WTC11 (cell line): ENCODE data around the gene CORO7. TPM values are rescaled to one million over a fixed set of nuclear protein-coding genes. Genes with fewer than 3 reads are reported as not detected.

Experiments used
- ATAC-seq: fragments of 200-7000 bp; cut with Tn5 transposase; 2 replicates; pipeline ENCODE4 v1.10.0; 2021; ENCODE audit warnings: mild to moderate bottlenecking, moderate library complexity
- CTCF ChIA-PET: fragments of 300-600 bp; sonication (Branson Sonifier 250); formaldehyde crosslinking; loops from one replicate; lab custom pipeline; 2021; ENCODE audit warnings: antibody characterized with exemption; lab: Charles Lee
- POLR2A ChIA-PET: fragments of 350-600 bp; sonication (Branson Sonifier 250); formaldehyde crosslinking; loops from one replicate; lab custom pipeline; 2021; ENCODE audit warnings: antibody characterized with exemption; lab: Charles Lee
- DNase-seq: peaks from one replicate; pipeline ENCODE4 v3.0.0; 2021; ENCODE audit warnings: low spot score
- H3K27ac Mint-ChIP-seq: 2 replicates; pipeline ENCODE4 v1.8.0; 2021; ENCODE audit warnings: mixed read lengths
- H3K27me3 Mint-ChIP-seq: 2 replicates; pipeline ENCODE4 v1.8.0; 2021; ENCODE audit warnings: low read depth, mild to moderate bottlenecking, moderate library complexity, mixed read lengths
- H3K36me3 Mint-ChIP-seq: 2 replicates; pipeline ENCODE4 v1.8.0; 2021; ENCODE audit warnings: mixed read lengths
- H3K4me1 Mint-ChIP-seq: 2 replicates; pipeline ENCODE4 v1.8.0; 2022; ENCODE audit warnings: mixed read lengths
- H3K4me3 Mint-ChIP-seq: 2 replicates; pipeline ENCODE4 v1.8.0; 2021; ENCODE audit warnings: mild to moderate bottlenecking, moderate library complexity, mixed read lengths
- H3K9me3 Mint-ChIP-seq: 2 replicates; pipeline ENCODE4 v1.8.0; 2021; ENCODE audit warnings: mixed read lengths
- FOXP1 ChIP-seq: sonication (generic); formaldehyde crosslinking; IDR thresholded peaks from 2 replicates; pipeline ENCODE4 v1.8.0; 2022; ENCODE audit warnings: missing genetic modification reagents, mild to moderate bottlenecking, moderate library complexity, borderline replicate concordance
- GTF2I ChIP-seq: fragments of 250-450 bp; sonication (Bioruptor Pico); conservative IDR thresholded peaks from 2 replicates; pipeline ENCODE4 v1.4.0; 2021; ENCODE audit warnings: mild to moderate bottlenecking
- JUN ChIP-seq: sonication (generic); formaldehyde crosslinking; IDR thresholded peaks from 2 replicates; pipeline ENCODE4 v1.8.0; 2023; ENCODE audit warnings: mild to moderate bottlenecking, missing genetic modification reagents
- PRRX2 ChIP-seq: fragments of 250-450 bp; sonication (Bioruptor Pico); IDR thresholded peaks from 2 replicates; pipeline ENCODE4 v1.8.0; 2021; ENCODE audit warnings: mild to moderate bottlenecking
- SMAD4 ChIP-seq: sonication (generic); formaldehyde crosslinking; IDR thresholded peaks from 2 replicates; pipeline ENCODE4 v1.8.0; 2022; ENCODE audit warnings: mild to moderate bottlenecking, missing genetic modification reagents
- ZNF121 ChIP-seq: sonication (generic); formaldehyde crosslinking; IDR thresholded peaks from 2 replicates; pipeline ENCODE4 v1.8.0; 2023; ENCODE audit warnings: missing genetic modification reagents
- ZNF219 ChIP-seq: sonication (generic); formaldehyde crosslinking; IDR thresholded peaks from 2 replicates; pipeline ENCODE4 v1.8.0; 2023; ENCODE audit warnings: missing genetic modification reagents, mild to moderate bottlenecking, borderline replicate concordance
- ZNF416 ChIP-seq: fragments of 250-450 bp; sonication (Bioruptor Pico); IDR thresholded peaks from 2 replicates; pipeline ENCODE4 v1.9.0; 2021; ENCODE audit warnings: mild to moderate bottlenecking, inconsistent platforms
- total RNA-seq: library from RNA; stranded (reverse); gene quantifications from 3 replicates; pipeline ENCODE4 v1.2.3, GENCODE V29; 2021
- TF ChIP-seq, protein P1 (sequence below): fragments of 250-450 bp; sonication (Bioruptor Pico); conservative IDR thresholded peaks from 2 replicates; pipeline ENCODE4 v1.9.0; 2021; ENCODE audit warnings: mild to moderate bottlenecking
- TF ChIP-seq, protein P2 (sequence below): sonication (generic); formaldehyde crosslinking; IDR thresholded peaks from 2 replicates; pipeline ENCODE4 v1.8.0; 2023; ENCODE audit warnings: missing genetic modification reagents
- TF ChIP-seq, protein P3 (sequence below): sonication (generic); formaldehyde crosslinking; IDR thresholded peaks from 2 replicates; pipeline ENCODE4 v1.8.1; 2023; ENCODE audit warnings: mild to moderate bottlenecking, missing genetic modification reagents, moderate library complexity
- TF ChIP-seq, protein P4 (sequence below): sonication (generic); formaldehyde crosslinking; IDR thresholded peaks from 2 replicates; pipeline ENCODE4 v1.8.1; 2022; ENCODE audit warnings: low read depth, mild to moderate bottlenecking, moderate library complexity, missing genetic modification reagents, borderline replicate concordance
- TF ChIP-seq, protein P5 (sequence below): sonication (generic); formaldehyde crosslinking; IDR thresholded peaks from 2 replicates; pipeline ENCODE4 v1.8.1; 2023; ENCODE audit warnings: mild to moderate bottlenecking, missing genetic modification reagents
- TF ChIP-seq, protein P6 (sequence below): fragments of 250-450 bp; sonication (Bioruptor Pico); IDR thresholded peaks from 2 replicates; pipeline ENCODE4 v1.9.0; 2021; ENCODE audit warnings: mild to moderate bottlenecking, borderline replicate concordance
- TF ChIP-seq, protein P7 (sequence below): sonication (generic); formaldehyde crosslinking; IDR thresholded peaks from 2 replicates; pipeline ENCODE4 v1.8.1; 2023; ENCODE audit warnings: mild to moderate bottlenecking, moderate library complexity, missing genetic modification reagents
- TF ChIP-seq, protein P8 (sequence below): sonication (generic); formaldehyde crosslinking; IDR thresholded peaks from 2 replicates; pipeline ENCODE4 v1.8.1; 2022; ENCODE audit warnings: low read depth, missing genetic modification reagents, borderline replicate concordance

Gene CORO7
- total RNA-seq, 1 experiment from 2014 or later, result 45.5 TPM

DNA sequence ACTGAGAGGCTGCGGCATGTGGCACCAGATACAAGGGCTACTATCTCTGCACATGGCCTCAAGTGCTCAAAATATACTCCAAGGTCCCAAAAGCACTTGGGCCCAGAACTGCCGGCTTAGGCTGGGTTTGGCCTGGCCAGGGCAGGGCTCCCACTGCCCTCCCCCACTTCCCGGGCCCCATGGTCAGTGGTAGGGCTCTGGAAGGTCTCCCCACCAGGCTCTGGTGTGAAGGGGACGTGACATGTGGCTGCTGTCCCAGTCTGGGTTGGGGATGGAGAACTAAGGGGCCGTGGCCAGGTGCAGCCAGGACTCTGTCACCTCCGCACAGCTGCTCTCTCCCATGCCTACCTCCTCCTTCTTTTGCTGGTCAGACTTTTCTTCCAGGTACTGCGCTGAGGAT is 59.6 kb downstream of the CORO7 start (continued):
- TF ChIP-seq, protein P1, sequence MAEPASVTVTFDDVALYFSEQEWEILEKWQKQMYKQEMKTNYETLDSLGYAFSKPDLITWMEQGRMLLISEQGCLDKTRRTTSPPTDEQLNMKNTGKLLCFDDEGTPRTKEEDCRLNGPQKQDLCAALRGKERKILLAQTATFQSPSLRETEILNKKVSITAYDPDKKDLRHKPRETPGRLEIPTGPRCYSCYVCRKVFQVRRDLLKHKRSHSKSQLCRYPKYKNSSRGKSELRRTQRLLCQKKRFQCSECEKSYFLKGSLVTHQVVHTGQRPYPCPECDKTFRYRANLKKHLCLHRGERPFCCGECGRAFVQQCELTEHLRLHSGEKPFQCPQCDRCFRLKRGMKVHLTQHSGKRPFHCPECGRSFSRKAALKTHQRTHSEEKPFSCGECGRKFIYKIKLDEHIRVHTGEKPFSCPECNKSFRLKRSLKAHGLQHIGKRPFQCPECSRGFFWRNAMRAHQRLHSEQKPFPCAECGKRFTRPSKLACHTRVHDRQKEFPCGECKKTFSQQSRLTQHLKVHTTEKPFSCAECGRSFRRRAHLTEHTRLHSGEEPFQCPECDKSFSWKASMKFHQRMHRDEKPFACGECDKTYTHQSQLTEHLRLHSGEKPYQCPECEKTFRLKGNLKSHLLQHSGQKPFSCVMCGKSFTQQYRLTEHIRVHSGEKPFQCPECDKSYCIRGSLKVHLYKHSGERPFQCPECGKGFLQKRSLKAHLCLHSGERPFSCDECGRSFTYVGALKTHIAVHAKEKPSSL, result no peak
- no peak for TF ChIP-seq ZNF219
- TF ChIP-seq SMAD4, result no peak
- TF ChIP-seq, protein P2, sequence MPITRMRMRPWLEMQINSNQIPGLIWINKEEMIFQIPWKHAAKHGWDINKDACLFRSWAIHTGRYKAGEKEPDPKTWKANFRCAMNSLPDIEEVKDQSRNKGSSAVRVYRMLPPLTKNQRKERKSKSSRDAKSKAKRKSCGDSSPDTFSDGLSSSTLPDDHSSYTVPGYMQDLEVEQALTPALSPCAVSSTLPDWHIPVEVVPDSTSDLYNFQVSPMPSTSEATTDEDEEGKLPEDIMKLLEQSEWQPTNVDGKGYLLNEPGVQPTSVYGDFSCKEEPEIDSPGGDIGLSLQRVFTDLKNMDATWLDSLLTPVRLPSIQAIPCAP, result no peak
- TF ChIP-seq ZNF416, result no peak
- no peak for TF ChIP-seq GTF2I
- no peak for TF ChIP-seq JUN (CRISPR knock-in tag)
- TF ChIP-seq, protein P3, sequence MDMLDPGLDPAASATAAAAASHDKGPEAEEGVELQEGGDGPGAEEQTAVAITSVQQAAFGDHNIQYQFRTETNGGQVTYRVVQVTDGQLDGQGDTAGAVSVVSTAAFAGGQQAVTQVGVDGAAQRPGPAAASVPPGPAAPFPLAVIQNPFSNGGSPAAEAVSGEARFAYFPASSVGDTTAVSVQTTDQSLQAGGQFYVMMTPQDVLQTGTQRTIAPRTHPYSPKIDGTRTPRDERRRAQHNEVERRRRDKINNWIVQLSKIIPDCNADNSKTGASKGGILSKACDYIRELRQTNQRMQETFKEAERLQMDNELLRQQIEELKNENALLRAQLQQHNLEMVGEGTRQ (CRISPR knock-in tag), result no peak
- TF ChIP-seq, protein P4, sequence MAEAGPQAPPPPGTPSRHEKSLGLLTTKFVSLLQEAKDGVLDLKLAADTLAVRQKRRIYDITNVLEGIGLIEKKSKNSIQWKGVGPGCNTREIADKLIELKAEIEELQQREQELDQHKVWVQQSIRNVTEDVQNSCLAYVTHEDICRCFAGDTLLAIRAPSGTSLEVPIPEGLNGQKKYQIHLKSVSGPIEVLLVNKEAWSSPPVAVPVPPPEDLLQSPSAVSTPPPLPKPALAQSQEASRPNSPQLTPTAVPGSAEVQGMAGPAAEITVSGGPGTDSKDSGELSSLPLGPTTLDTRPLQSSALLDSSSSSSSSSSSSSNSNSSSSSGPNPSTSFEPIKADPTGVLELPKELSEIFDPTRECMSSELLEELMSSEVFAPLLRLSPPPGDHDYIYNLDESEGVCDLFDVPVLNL, result no peak
- no peak for TF ChIP-seq ZNF121 (CRISPR knock-in tag)
- no peak for TF ChIP-seq FOXP1 (CRISPR knock-in tag)
- TF ChIP-seq, all 79 proteins: peak for 0

DNA sequence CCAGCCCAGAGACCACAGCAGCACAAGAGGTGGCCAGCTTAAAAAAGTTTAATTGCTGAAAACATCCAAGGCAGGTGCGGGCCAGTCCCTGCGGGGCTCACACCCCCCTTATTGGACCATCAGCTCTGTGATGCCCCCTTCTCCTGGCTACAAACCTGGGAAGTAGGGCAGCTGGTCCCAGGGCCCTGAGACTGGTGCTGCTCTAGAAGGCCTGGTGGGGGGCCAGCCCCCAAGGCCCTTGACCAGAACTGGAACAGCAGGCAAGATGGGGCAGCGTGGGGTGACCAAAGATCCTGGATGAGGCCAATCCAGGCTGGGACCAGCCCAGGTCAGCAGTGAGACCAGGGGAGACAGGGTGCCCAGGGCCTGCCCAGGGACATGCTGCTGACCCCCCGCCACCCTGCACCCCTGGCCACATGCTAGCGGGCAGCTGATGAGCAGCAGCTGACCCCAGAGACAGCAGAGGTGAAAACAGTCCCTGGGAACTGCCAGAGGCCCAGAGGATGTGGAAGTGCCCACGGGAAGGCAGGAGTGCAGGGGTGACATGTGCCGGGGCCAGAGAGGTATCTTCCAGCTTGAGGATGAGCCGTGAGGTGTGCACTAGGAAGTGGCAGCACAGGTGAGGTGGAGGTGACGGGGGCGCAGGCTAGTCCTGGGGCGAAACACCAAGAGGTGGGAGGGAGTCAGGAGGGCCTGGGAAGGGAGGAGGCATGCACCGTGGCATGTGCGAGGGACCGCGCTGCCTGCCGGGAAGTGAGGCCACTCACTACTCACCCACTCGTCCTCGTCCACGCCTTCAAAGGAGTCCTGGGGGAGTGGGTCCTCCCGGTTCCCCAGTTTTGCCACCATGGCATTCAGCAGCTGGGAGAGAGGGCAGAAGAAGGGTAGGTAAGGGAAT is 61.6 kb downstream of the CORO7 start:
- Mint-ChIP-seq H3K27me3 (0 out of 2 replicates have a peak, but pooled peaks cover 3% of the 10 kb centered on the region), H3K9me3 (no peaks in the 10 kb centered on the region), H3K4me3 (no peak overlapping the region), H3K27ac (0 out of 2 replicates have a peak overlapping the region, but pooled peaks have one; percentile 45), H3K36me3 (peaks cover 2% of the 10 kb centered on the region; the same call in 1 of the 2 replicates), H3K4me1 (peaks cover 11% of the 10 kb centered on the region)
- CTCF ChIA-PET, result interaction anchor here (0.6 to 5.7 kb wide), 7 partner anchors 14 to 92 kb away, joined by 3 to 32 read pairs (median 4); no protein-coding TSS in a partner anchor
- POLR2A ChIA-PET, result no interaction called here
- ATAC-seq, result no peak
- DNase-seq, result no peak
- TF ChIP-seq, protein P5, sequence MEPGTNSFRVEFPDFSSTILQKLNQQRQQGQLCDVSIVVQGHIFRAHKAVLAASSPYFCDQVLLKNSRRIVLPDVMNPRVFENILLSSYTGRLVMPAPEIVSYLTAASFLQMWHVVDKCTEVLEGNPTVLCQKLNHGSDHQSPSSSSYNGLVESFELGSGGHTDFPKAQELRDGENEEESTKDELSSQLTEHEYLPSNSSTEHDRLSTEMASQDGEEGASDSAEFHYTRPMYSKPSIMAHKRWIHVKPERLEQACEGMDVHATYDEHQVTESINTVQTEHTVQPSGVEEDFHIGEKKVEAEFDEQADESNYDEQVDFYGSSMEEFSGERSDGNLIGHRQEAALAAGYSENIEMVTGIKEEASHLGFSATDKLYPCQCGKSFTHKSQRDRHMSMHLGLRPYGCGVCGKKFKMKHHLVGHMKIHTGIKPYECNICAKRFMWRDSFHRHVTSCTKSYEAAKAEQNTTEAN (CRISPR knock-in tag), result no peak
- TF ChIP-seq PRRX2 (CRISPR knock-in tag), result no peak
- TF ChIP-seq, protein P6, sequence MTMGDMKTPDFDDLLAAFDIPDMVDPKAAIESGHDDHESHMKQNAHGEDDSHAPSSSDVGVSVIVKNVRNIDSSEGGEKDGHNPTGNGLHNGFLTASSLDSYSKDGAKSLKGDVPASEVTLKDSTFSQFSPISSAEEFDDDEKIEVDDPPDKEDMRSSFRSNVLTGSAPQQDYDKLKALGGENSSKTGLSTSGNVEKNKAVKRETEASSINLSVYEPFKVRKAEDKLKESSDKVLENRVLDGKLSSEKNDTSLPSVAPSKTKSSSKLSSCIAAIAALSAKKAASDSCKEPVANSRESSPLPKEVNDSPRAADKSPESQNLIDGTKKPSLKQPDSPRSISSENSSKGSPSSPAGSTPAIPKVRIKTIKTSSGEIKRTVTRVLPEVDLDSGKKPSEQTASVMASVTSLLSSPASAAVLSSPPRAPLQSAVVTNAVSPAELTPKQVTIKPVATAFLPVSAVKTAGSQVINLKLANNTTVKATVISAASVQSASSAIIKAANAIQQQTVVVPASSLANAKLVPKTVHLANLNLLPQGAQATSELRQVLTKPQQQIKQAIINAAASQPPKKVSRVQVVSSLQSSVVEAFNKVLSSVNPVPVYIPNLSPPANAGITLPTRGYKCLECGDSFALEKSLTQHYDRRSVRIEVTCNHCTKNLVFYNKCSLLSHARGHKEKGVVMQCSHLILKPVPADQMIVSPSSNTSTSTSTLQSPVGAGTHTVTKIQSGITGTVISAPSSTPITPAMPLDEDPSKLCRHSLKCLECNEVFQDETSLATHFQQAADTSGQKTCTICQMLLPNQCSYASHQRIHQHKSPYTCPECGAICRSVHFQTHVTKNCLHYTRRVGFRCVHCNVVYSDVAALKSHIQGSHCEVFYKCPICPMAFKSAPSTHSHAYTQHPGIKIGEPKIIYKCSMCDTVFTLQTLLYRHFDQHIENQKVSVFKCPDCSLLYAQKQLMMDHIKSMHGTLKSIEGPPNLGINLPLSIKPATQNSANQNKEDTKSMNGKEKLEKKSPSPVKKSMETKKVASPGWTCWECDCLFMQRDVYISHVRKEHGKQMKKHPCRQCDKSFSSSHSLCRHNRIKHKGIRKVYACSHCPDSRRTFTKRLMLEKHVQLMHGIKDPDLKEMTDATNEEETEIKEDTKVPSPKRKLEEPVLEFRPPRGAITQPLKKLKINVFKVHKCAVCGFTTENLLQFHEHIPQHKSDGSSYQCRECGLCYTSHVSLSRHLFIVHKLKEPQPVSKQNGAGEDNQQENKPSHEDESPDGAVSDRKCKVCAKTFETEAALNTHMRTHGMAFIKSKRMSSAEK, result no peak
- TF ChIP-seq, protein P7, sequence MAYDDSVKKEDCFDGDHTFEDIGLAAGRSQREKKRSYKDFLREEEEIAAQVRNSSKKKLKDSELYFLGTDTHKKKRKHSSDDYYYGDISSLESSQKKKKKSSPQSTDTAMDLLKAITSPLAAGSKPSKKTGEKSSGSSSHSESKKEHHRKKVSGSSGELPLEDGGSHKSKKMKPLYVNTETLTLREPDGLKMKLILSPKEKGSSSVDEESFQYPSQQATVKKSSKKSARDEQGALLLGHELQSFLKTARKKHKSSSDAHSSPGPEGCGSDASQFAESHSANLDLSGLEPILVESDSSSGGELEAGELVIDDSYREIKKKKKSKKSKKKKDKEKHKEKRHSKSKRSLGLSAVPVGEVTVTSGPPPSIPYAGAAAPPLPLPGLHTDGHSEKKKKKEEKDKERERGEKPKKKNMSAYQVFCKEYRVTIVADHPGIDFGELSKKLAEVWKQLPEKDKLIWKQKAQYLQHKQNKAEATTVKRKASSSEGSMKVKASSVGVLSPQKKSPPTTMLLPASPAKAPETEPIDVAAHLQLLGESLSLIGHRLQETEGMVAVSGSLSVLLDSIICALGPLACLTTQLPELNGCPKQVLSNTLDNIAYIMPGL (CRISPR knock-in tag), result no peak
- TF ChIP-seq, protein P8, sequence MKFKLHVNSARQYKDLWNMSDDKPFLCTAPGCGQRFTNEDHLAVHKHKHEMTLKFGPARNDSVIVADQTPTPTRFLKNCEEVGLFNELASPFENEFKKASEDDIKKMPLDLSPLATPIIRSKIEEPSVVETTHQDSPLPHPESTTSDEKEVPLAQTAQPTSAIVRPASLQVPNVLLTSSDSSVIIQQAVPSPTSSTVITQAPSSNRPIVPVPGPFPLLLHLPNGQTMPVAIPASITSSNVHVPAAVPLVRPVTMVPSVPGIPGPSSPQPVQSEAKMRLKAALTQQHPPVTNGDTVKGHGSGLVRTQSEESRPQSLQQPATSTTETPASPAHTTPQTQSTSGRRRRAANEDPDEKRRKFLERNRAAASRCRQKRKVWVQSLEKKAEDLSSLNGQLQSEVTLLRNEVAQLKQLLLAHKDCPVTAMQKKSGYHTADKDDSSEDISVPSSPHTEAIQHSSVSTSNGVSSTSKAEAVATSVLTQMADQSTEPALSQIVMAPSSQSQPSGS (CRISPR knock-in tag), result no peak
